Measurements from ENCODE around the gene PLA1A.

DNA sequence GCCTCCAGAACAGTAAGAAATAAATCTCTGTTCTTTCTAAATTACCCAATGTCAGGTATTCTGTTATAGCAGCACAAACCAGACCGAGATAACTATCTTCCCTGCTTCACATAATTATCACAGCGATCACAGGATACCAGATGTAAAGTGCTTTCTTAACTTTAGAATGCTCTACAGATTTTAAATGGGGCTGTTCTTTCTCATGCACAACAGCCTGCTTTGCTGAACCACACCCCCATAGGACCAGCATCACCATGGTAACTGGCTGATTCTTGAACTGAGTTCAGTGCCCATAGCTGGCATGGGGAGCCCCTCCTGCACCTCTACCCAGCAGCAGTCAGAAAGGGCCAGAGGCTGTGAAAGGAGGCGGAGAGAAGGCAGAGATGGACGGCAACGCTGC is 46.1 kb upstream of the PLA1A start:
- TF ChIP-seq, protein P1, sequence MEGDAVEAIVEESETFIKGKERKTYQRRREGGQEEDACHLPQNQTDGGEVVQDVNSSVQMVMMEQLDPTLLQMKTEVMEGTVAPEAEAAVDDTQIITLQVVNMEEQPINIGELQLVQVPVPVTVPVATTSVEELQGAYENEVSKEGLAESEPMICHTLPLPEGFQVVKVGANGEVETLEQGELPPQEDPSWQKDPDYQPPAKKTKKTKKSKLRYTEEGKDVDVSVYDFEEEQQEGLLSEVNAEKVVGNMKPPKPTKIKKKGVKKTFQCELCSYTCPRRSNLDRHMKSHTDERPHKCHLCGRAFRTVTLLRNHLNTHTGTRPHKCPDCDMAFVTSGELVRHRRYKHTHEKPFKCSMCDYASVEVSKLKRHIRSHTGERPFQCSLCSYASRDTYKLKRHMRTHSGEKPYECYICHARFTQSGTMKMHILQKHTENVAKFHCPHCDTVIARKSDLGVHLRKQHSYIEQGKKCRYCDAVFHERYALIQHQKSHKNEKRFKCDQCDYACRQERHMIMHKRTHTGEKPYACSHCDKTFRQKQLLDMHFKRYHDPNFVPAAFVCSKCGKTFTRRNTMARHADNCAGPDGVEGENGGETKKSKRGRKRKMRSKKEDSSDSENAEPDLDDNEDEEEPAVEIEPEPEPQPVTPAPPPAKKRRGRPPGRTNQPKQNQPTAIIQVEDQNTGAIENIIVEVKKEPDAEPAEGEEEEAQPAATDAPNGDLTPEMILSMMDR (IDR thresholded peaks at IDR 0.05), result no peak
- no peak for TF ChIP-seq POLR2A (IDR thresholded peaks at IDR 0.05)
